ENCODE measurements around the gene SLC25A45.

DNA sequence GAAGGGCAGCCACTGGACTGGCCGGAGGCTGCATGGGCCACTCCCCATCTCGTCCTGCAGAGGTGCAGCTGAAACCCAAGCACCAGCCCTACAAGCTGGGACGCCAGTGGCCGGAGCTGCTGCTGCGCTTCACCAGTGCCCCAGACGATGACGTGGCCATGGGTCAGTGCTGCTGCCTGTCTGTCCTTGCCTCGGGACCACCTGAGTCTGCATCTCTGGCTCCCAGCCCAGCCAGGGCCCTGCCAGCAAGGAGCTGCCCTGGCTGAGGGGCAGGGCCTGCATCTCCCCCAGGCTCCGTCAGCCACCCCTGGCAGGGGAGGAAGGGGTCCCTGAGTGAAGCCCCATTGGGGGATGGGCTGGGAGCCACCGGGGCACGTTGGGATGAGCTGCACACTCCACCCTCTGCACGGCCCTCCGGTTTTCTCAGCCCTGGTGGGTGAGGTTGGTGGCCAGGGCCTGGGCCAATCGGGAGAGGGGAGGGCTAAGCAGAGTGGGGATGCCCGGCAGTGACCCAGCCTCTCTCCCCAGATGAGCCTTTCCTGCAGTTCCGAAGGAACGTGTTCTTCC lies 11.2 kb upstream of the SLC25A45 start:
- TF ChIP-seq JUNB (IDR thresholded peaks at IDR 0.05; ENCODE audit: unreplicated experiment), result no peak
- TF ChIP-seq, protein P1, sequence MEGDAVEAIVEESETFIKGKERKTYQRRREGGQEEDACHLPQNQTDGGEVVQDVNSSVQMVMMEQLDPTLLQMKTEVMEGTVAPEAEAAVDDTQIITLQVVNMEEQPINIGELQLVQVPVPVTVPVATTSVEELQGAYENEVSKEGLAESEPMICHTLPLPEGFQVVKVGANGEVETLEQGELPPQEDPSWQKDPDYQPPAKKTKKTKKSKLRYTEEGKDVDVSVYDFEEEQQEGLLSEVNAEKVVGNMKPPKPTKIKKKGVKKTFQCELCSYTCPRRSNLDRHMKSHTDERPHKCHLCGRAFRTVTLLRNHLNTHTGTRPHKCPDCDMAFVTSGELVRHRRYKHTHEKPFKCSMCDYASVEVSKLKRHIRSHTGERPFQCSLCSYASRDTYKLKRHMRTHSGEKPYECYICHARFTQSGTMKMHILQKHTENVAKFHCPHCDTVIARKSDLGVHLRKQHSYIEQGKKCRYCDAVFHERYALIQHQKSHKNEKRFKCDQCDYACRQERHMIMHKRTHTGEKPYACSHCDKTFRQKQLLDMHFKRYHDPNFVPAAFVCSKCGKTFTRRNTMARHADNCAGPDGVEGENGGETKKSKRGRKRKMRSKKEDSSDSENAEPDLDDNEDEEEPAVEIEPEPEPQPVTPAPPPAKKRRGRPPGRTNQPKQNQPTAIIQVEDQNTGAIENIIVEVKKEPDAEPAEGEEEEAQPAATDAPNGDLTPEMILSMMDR (conservative IDR thresholded peaks at IDR 0.05; ENCODE audit: low read depth in 2 of 2), result no peak
- TF ChIP-seq, protein P2, sequence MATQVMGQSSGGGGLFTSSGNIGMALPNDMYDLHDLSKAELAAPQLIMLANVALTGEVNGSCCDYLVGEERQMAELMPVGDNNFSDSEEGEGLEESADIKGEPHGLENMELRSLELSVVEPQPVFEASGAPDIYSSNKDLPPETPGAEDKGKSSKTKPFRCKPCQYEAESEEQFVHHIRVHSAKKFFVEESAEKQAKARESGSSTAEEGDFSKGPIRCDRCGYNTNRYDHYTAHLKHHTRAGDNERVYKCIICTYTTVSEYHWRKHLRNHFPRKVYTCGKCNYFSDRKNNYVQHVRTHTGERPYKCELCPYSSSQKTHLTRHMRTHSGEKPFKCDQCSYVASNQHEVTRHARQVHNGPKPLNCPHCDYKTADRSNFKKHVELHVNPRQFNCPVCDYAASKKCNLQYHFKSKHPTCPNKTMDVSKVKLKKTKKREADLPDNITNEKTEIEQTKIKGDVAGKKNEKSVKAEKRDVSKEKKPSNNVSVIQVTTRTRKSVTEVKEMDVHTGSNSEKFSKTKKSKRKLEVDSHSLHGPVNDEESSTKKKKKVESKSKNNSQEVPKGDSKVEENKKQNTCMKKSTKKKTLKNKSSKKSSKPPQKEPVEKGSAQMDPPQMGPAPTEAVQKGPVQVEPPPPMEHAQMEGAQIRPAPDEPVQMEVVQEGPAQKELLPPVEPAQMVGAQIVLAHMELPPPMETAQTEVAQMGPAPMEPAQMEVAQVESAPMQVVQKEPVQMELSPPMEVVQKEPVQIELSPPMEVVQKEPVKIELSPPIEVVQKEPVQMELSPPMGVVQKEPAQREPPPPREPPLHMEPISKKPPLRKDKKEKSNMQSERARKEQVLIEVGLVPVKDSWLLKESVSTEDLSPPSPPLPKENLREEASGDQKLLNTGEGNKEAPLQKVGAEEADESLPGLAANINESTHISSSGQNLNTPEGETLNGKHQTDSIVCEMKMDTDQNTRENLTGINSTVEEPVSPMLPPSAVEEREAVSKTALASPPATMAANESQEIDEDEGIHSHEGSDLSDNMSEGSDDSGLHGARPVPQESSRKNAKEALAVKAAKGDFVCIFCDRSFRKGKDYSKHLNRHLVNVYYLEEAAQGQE (IDR thresholded peaks at IDR 0.05; ENCODE audit: unreplicated experiment), result no peak
- TF ChIP-seq POLR2AphosphoS5 (IDR thresholded peaks at IDR 0.05; ENCODE audit: low read depth), result no peak
- TF ChIP-seq EZH2 (IDR thresholded peaks at IDR 0.05; ENCODE audit: low read depth, unreplicated experiment), result no peak
- TF ChIP-seq CREB1 (CRISPR knock-in tag; IDR thresholded peaks at IDR 0.05; ENCODE audit: low read depth), result no peak
- no peak for TF ChIP-seq EZH2phosphoT487 (IDR thresholded peaks at IDR 0.05; ENCODE audit: unreplicated experiment)
- no peak for TF ChIP-seq NANOG (IDR thresholded peaks at IDR 0.05; ENCODE audit: borderline replicate concordance)
- TF ChIP-seq, protein P3, sequence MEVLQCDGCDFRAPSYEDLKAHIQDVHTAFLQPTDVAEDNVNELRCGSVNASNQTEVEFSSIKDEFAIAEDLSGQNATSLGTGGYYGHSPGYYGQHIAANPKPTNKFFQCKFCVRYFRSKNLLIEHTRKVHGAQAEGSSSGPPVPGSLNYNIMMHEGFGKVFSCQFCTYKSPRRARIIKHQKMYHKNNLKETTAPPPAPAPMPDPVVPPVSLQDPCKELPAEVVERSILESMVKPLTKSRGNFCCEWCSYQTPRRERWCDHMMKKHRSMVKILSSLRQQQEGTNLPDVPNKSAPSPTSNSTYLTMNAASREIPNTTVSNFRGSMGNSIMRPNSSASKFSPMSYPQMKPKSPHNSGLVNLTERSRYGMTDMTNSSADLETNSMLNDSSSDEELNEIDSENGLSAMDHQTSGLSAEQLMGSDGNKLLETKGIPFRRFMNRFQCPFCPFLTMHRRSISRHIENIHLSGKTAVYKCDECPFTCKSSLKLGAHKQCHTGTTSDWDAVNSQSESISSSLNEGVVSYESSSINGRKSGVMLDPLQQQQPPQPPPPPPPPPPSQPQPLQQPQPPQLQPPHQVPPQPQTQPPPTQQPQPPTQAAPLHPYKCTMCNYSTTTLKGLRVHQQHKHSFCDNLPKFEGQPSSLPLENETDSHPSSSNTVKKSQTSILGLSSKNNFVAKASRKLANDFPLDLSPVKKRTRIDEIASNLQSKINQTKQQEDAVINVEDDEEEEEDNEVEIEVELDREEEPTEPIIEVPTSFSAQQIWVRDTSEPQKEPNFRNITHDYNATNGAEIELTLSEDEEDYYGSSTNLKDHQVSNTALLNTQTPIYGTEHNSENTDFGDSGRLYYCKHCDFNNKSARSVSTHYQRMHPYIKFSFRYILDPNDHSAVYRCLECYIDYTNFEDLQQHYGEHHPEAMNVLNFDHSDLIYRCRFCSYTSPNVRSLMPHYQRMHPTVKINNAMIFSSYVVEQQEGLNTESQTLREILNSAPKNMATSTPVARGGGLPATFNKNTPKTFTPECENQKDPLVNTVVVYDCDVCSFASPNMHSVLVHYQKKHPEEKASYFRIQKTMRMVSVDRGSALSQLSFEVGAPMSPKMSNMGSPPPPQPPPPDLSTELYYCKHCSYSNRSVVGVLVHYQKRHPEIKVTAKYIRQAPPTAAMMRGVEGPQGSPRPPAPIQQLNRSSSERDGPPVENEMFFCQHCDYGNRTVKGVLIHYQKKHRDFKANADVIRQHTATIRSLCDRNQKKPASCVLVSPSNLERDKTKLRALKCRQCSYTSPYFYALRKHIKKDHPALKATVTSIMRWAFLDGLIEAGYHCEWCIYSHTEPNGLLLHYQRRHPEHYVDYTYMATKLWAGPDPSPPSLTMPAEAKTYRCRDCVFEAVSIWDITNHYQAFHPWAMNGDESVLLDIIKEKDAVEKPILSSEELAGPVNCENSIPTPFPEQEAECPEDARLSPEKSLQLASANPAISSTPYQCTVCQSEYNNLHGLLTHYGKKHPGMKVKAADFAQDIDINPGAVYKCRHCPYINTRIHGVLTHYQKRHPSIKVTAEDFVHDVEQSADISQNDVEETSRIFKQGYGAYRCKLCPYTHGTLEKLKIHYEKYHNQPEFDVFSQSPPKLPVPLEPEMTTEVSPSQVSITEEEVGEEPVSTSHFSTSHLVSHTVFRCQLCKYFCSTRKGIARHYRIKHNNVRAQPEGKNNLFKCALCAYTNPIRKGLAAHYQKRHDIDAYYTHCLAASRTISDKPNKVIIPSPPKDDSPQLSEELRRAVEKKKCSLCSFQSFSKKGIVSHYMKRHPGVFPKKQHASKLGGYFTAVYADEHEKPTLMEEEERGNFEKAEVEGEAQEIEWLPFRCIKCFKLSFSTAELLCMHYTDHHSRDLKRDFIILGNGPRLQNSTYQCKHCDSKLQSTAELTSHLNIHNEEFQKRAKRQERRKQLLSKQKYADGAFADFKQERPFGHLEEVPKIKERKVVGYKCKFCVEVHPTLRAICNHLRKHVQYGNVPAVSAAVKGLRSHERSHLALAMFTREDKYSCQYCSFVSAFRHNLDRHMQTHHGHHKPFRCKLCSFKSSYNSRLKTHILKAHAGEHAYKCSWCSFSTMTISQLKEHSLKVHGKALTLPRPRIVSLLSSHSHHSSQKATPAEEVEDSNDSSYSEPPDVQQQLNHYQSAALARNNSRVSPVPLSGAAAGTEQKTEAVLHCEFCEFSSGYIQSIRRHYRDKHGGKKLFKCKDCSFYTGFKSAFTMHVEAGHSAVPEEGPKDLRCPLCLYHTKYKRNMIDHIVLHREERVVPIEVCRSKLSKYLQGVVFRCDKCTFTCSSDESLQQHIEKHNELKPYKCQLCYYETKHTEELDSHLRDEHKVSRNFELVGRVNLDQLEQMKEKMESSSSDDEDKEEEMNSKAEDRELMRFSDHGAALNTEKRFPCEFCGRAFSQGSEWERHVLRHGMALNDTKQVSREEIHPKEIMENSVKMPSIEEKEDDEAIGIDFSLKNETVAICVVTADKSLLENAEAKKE (CRISPR knock-in tag; IDR thresholded peaks at IDR 0.05), result no peak
- no peak for TF ChIP-seq STAT1 (IDR thresholded peaks at IDR 0.05; ENCODE audit: unreplicated experiment)
- TF ChIP-seq ZNF331 (CRISPR knock-in tag; IDR thresholded peaks at IDR 0.05; ENCODE audit: low read depth), result no peak

Data from GM23338 (cell line).